Subcutaneous abdominal adipose tissue (tissue), 5 donors: ENCODE results near the gene NKX1-2.

Experiments used
- H3K27ac ChIP-seq: one replicate; pipeline ENCODE4 v1.7.0; 2013; ENCODE audit warnings: low read depth, mild to moderate bottlenecking, inconsistent platforms, low read length, moderate library complexity
- H3K27me3 ChIP-seq, 5 donors: one replicate each; pipeline ENCODE4 v1.7.0; 2013; ENCODE audit warnings: low read length in 5 of 5, inconsistent platforms in 1 of 5; ENCODE audit not compliant: control insufficient read depth in 5 of 5, insufficient read depth in 4 of 5
- H3K36me3 ChIP-seq, 5 donors: one replicate each; pipeline ENCODE4 v1.7.0; 2013; ENCODE audit warnings: low read length in 5 of 5; ENCODE audit not compliant: control insufficient read depth in 5 of 5, insufficient read depth in 5 of 5
- H3K4me1 ChIP-seq, 5 donors: one replicate each; pipeline ENCODE4 v1.7.0; 2013; ENCODE audit warnings: low read length in 5 of 5, mild to moderate bottlenecking in 3 of 5, moderate library complexity in 1 of 5; ENCODE audit not compliant: control insufficient read depth in 5 of 5, insufficient read depth in 5 of 5
- H3K4me3 ChIP-seq, 5 donors: one replicate each; pipeline ENCODE4 v1.7.0; 2013; ENCODE audit warnings: low read length in 5 of 5, low read depth in 1 of 5
- H3K9ac ChIP-seq, 5 donors: one replicate each; pipeline ENCODE4 v1.7.0; 2013; ENCODE audit warnings: low read length in 5 of 5, mild to moderate bottlenecking in 4 of 5, moderate library complexity in 3 of 5
- H3K9me3 ChIP-seq, 5 donors: one replicate each; pipeline ENCODE4 v1.7.0; 2013; ENCODE audit warnings: low read length in 5 of 5; ENCODE audit not compliant: control insufficient read depth in 5 of 5
- donor health status: healthy.
- donor health status: healthy.
- donor health status: healthy.
- donor health status: healthy.
- donor health status: healthy.

NKX1-2 gene

DNA sequence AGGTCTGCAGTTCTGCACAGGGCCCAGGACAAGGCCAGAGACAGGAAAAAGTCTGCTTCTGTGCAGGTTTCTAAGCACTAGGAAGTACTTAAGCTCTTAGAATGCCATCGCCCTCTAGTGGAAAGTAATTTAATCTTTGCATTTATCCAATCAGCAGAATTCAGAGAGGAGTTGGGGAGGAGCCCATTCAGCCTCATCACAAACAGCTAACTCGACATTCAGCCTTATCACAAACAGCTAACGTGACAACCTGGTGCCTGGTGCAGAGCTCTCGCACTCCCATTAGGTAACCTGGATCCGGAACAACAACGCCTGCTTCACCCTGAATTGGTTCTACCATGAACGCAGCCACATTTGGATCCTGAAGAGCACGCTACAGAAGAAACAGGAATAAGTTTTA is 46.3 kb downstream of the NKX1-2 start:
- Histone ChIP-seq H3K27me3 (no peaks in the 10 kb centered on the region), H3K27ac (no peak overlapping the region), H3K9me3 (no peaks in the 10 kb centered on the region), H3K9ac (no peak overlapping the region), H3K4me1 (no peaks in the 10 kb centered on the region), H3K4me3 (no peak overlapping the region), H3K36me3 (peaks cover 32 to 72% (median 55%) of the 10 kb centered on the region in 5 donors)

DNA sequence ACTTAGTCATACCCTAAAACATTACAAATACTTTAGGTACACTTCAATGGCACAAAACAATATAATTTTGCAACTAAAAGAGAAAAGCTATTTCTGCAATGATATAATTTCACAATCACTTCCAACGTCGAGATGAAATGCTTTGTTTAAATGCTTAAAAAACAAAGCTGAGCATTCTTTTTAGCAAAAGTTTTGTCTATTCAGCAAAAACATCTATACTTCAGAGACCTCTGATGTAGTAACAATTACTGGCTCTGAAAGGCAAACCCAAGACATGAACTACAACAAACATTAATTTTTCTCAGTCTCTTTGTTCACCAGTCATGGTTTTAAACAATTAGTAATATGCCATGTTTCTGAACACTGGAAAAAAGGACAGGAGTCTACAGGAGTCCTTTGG is 47.6 kb downstream of the NKX1-2 start:
- Histone ChIP-seq H3K9ac (no peak overlapping the region), H3K27ac (no peak overlapping the region), H3K4me1 (no peaks in the 10 kb centered on the region), H3K27me3 (no peaks in the 10 kb centered on the region), H3K9me3 (no peaks in the 10 kb centered on the region), H3K4me3 (no peak overlapping the region), H3K36me3 (peaks cover 34 to 79% (median 60%) of the 10 kb centered on the region in 5 donors)

GRCh38 chr10:124401633-124402032 is 48.2 kb downstream of the NKX1-2 start:
- Histone ChIP-seq H3K4me3 (no peak overlapping the region), H3K27ac (no peak overlapping the region), H3K36me3 (peaks cover 28 to 79% (median 57%) of the 10 kb centered on the region in 5 donors), H3K27me3 (no peaks in the 10 kb centered on the region), H3K4me1 (no peaks in the 10 kb centered on the region), H3K9ac (no peak overlapping the region), H3K9me3 (no peaks in the 10 kb centered on the region)
